Measurements from ENCODE around the gene C6orf47. TPM values are rescaled to one million over a fixed set of nuclear protein-coding genes. Genes with fewer than 3 reads are reported as not detected.
A peak's percentile ranks its signal among the peaks of the same experiment; 100 is the strongest.

Gene C6orf47
- total and polyA plus RNA-seq, 2 of the 13 experiments (the other 11 are each of a cell fraction or from before 2014, with no cell fraction given) = 1.7 to 18.1 TPM

- peak; percentile 35; the same call in 1 of the 2 replicates for TF ChIP-seq CHCHD3 (CRISPR knock-in tag; IDR thresholded peaks at IDR 0.05)
- peak; percentile 47 for TF ChIP-seq ZMAT3 (CRISPR knock-in tag; conservative IDR thresholded peaks at IDR 0.05)
- no peak for TF ChIP-seq CENPBD1 (CRISPR knock-in tag; IDR thresholded peaks at IDR 0.05; ENCODE audit: borderline replicate concordance, low read depth)
- no peak for TF ChIP-seq HMG20B (CRISPR knock-in tag; conservative IDR thresholded peaks at IDR 0.05)
- no peak for TF ChIP-seq ZNF367 (CRISPR knock-in tag; IDR thresholded peaks at IDR 0.05; ENCODE audit: borderline replicate concordance)
- TF ChIP-seq ZSCAN9 (CRISPR knock-in tag; IDR thresholded peaks at IDR 0.05; ENCODE audit: borderline replicate concordance) = peak; percentile 66; the same call in 1 of the 2 replicates
- no peak for TF ChIP-seq CCAR2 (optimal IDR thresholded peaks at IDR 0.05; ENCODE audit: low read depth, low read length)
- peak; percentile 67; the same call in 1 of the 2 replicates for TF ChIP-seq CENPT (CRISPR knock-in tag; IDR thresholded peaks at IDR 0.05; ENCODE audit: low read depth)
- peak; percentile 77; the same call in 1 of the 2 replicates for TF ChIP-seq BATF2 (CRISPR knock-in tag; IDR thresholded peaks at IDR 0.05)
- TF ChIP-seq STAT6 (CRISPR knock-in tag; IDR thresholded peaks at IDR 0.05; ENCODE audit: borderline replicate concordance) = no peak
- no peak for TF ChIP-seq SMARCC2 (IDR thresholded peaks at IDR 0.05)
- TF ChIP-seq ZBTB2 (CRISPR knock-in tag; IDR thresholded peaks at IDR 0.05; ENCODE audit: low read depth) = no peak
- no peak for TF ChIP-seq ESRRA (CRISPR knock-in tag; IDR thresholded peaks at IDR 0.05; ENCODE audit: low read depth)
- peak; percentile 71; the same call in 1 of the 2 replicates for TF ChIP-seq SIX4 (CRISPR knock-in tag; IDR thresholded peaks at IDR 0.05)
- TF ChIP-seq SATB2 (CRISPR knock-in tag; IDR thresholded peaks at IDR 0.05) = no peak
- TF ChIP-seq NFRKB (IDR thresholded peaks at IDR 0.05) = no peak
- no peak for TF ChIP-seq NR0B2 (CRISPR knock-in tag; IDR thresholded peaks at IDR 0.05)
- no peak for TF ChIP-seq SNRNP70 (IDR thresholded peaks at IDR 0.05; ENCODE audit: low read depth, low read length)
- TF ChIP-seq SPEN (CRISPR knock-in tag; IDR thresholded peaks at IDR 0.05; ENCODE audit: low read depth) = peak; percentile 75
- peak; percentile 51 for TF ChIP-seq ZNF230 (CRISPR knock-in tag; IDR thresholded peaks at IDR 0.05)
- no peak for TF ChIP-seq PRMT3 (CRISPR knock-in tag; IDR thresholded peaks at IDR 0.05; ENCODE audit: borderline replicate concordance, low read depth)
These were observed 40.6 kb downstream of the C6orf47 start (continued) for GRCh38 chr6:31619805-31620585.

Data from HepG2 (cell line).